ENCODE measurements around the gene PLA2G4F. TPM values are rescaled to one million over a fixed set of nuclear protein-coding genes. Genes with fewer than 3 reads are reported as not detected.

The PLA2G4F gene
- total RNA-seq, 1 experiment from 2014 or later = not detected

- Histone ChIP-seq H4K5ac (ENCODE audit: insufficient read length, low read depth, low read length) (no peak overlapping the region), H3K56ac (ENCODE audit: insufficient read length, low read depth, low read length) (no peak overlapping the region), H2AK5ac (ENCODE audit: insufficient read length, low read length) (no peak overlapping the region), H3K23ac (ENCODE audit: insufficient read length, low read depth, low read length) (no peak overlapping the region), H3K4me2 (ENCODE audit: insufficient read depth, insufficient read length, low read length) (no peak overlapping the region), H3K23me2 (ENCODE audit: insufficient read length, low read depth, low read length, poor library complexity, severe bottlenecking) (no peaks in the 10 kb centered on the region), H3K4me1 (ENCODE audit: insufficient read depth, low read length) (no peaks in the 10 kb centered on the region), H3K27me3 (ENCODE audit: insufficient read depth, low read length) (no peaks in the 10 kb centered on the region), H3K79me1 (ENCODE audit: insufficient read depth, low read depth, low read length, poor library complexity, severe bottlenecking) (no peaks in the 10 kb centered on the region), H2BK5ac (ENCODE audit: insufficient read length, low read length) (no peak overlapping the region), H2BK120ac (ENCODE audit: low read depth, low read length, poor library complexity, severe bottlenecking) (no peak overlapping the region), H3K9ac (ENCODE audit: extremely low read depth, insufficient read length, low read length) (no peak overlapping the region), H4K20me1 (ENCODE audit: control insufficient read depth, insufficient read depth, insufficient read length) (no peaks in the 10 kb centered on the region), H2BK12ac (ENCODE audit: insufficient read length, low read depth, low read length) (no peak overlapping the region), H2BK20ac (ENCODE audit: low read depth, low read length, poor library complexity, severe bottlenecking) (no peak overlapping the region), H3K18ac (ENCODE audit: insufficient read length, low read depth, low read length) (no peak overlapping the region), H3T11ph (ENCODE audit: low read length) (no peak overlapping the region), H3K9me3 (ENCODE audit: control insufficient read depth, low read depth, low read length) (no peaks in the 10 kb centered on the region), H3K27ac (ENCODE audit: insufficient read length, low read depth, low read length) (no peak overlapping the region), H4K8ac (replicated peaks; ENCODE audit: insufficient read length, low read depth, low read length) (no peak overlapping the region), H2BK15ac (ENCODE audit: low read depth, low read length) (no peak overlapping the region), H3K4ac (ENCODE audit: low read depth, low read length) (no peak overlapping the region), H3K79me2 (ENCODE audit: insufficient read depth, low read length) (no peaks in the 10 kb centered on the region), H4K91ac (ENCODE audit: insufficient read length, low read depth, low read length) (no peak overlapping the region), H2AFZ (ENCODE audit: low read length) (no peak overlapping the region), H3K14ac (ENCODE audit: insufficient read depth, low read length) (no peak overlapping the region)
- no peaks in the 10 kb centered on the region for H3K9me3 Mint-ChIP-seq
- H3K27me3 Mint-ChIP-seq (ENCODE audit: low read depth) = no peaks in the 10 kb centered on the region
- no peaks in the 10 kb centered on the region for H3K4me1 Mint-ChIP-seq
- TF ChIP-seq CTCF (conservative IDR thresholded peaks at IDR 0.05) = no peak
- H3K4me3 Mint-ChIP-seq = no peak overlapping the region; a peak in 1 of 5 replicates
- no peak for DNase-seq
- H3K27ac Mint-ChIP-seq = no peak overlapping the region; a peak in 1 of 7 replicates
- WGBS (ENCODE audit: extremely low coverage, insufficient read length, low lambda C conversion rate) = no CpG with 5 or more reads among the region's 13 CpGs
- peaks cover 12 to 83% (median 76%) of the 10 kb centered on the region in 3 experiments; a peak in 6 of 7 replicates for H3K36me3 Mint-ChIP-seq (ENCODE audit: insufficient read depth in 1 of 3, low read depth in 3 of 3)
Observed at GRCh38 chr15:42166225-42166940, 9.9 kb upstream of the PLA2G4F start.
